Stimulated activated CD4-positive, alpha-beta T cell treated with anti-CD3 and anti-CD28 coated beads, Interleukin-12 subunit alpha, Interleukin-12 subunit beta, amount 100 ng/mL, for 48 hours (primary cell): ENCODE measurements around the gene OBSL1.

Experiments
- DNase-seq, 3 donors: peaks; one replicate each; pipeline ENCODE4 v3.0.0-alpha.2; 2020; ENCODE audit warnings: low read depth in 2 of 3, low spot score in 1 of 3

The OBSL1 gene

DNA sequence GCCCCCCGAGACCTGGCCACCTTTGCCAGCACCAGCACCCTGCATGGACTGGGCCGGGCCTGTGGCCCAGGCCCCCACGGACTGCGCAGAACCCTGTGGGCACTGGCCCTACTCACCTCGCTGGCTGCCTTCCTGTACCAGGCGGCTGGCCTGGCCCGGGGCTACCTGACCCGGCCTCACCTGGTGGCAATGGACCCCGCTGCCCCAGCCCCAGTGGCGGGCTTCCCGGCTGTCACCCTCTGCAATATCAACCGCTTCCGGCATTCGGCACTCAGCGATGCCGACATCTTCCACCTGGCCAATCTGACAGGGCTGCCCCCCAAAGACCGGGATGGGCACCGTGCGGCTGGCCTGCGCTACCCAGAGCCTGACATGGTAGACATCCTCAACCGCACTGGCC is 56.5 kb downstream of the OBSL1 start:
- no peak for DNase-seq

DNA sequence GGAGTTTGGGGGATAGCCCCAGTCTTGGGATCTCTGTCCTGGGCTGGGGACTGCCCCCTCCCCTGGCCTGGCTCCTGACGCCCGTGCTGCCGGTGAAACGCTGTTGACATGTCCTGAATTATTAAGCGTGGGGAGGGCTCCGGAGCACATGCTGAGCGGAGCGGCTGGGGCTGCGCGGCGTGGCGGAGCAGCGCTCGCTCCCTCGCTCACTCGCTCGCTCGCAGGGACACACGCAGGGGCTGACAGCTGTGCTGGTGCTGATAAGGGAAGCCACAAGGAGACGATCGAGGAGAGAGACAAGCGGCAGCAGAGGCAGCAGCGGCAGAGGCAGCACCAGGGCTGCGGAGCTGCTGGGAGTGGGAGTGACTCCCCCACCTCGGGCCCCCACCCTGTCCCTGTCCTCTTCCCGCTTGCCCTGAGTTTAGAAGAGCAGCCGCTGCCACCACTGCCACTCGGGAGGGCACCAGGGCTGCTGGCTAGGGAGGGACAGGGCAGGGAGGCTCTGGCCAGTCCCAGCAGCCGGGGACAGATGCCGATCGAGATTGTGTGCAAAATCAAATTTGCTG is 57.1 kb downstream of the OBSL1 start, which contains the start of gene ASIC4:
Gene ASIC4, plus strand, starts transcription at position 287 of the 566 bp plus-strand sequence. Its CDS starts 243 bp downstream, at position 530.
- no peak for DNase-seq

- DNase-seq: no peak
These were observed 57.6 kb downstream of the OBSL1 start for GRCh38 chr2:219513787-219514186.

DNA sequence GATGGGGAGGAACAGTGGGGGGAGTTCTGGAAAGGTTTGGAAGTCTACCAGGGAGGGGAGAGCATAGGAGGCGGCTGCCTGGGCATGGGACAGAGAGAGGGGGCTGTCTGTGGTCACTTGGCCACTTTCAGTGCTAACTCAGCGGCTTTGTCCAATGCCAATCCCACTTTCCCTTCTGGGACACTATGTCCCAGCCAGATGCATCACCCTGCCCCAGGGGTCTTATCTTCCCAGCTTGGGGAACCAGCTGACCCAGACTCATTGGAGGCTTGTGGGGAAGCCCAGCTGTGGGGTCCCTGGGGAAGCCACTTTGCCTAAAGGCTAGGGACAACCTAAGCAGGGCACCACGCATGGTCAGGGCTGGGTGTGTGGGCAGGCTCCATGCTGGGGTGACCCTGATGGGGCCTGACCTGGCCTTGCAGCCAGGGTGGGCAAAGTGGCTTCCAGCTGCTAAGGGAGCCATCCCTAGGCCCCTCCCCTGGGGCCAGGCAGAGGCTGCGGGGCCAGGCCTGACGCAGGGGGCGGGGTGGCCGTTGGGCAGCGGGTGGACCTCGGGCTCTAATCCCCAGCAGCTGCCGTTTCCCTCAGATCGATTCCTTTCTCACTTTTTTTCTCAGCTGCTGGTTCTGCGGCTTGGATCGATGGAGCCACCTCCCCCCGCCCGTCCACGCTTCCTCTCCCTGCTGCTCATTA is 58.7 kb downstream of the OBSL1 start:
- DNase-seq: no peak

- DNase-seq: no peak
These were observed 59.6 kb downstream of the OBSL1 start for GRCh38 chr2:219511547-219512325.

GRCh38 chr2:219510512-219511135 is 60.7 kb downstream of the OBSL1 start:
- DNase-seq: no peak

DNA sequence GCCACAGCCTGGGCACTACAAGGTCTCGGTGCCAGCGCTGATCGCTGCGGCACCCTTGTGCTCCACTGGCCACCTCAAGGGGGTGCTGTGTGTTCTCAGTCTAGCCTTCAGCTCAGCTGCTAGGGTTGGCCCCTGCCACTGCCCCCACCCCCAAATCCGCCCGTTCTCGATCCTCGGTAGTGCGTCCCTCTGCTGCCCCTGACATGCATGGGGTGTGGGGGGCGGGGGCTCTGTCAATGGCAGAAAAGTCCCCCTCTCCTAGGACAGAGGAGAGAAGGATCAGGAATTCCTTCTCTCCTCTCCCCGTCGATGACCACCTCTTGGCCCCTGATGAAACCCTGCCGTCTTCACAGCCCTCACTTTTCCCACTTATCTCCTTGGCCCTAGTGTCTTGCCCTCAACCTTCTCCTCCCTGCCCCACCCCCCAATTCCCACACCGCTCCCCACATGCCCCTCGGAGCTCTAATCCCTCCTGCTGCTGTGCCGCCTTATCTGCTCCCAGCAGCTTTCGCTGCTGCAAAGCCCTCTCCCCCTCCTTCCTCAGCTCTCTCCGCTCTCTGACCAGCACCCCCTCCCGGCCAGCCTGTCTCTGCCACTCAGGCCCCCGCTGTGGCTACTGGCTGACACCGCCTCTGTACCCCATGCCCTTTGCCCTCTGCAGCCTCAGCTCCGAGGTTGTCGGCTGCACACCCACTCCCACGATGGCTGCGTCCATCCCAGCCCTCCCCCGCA is 61.4 kb downstream of the OBSL1 start:
- DNase-seq: peak; percentile 21 to 35 (median 28)

- no peak for DNase-seq
These were observed 62.2 kb downstream of the OBSL1 start for GRCh38 chr2:219508971-219509779.

GRCh38 chr2:219508444-219508734 is 63.0 kb downstream of the OBSL1 start:
- DNase-seq: no peak

- DNase-seq: no peak
These were observed 63.5 kb downstream of the OBSL1 start for GRCh38 chr2:219507581-219508443.

GRCh38 chr2:219506802-219507526 is 64.4 kb downstream of the OBSL1 start:
- DNase-seq: no peak

GRCh38 chr2:219506153-219506801 is 65.1 kb downstream of the OBSL1 start:
- DNase-seq: no peak

DNA sequence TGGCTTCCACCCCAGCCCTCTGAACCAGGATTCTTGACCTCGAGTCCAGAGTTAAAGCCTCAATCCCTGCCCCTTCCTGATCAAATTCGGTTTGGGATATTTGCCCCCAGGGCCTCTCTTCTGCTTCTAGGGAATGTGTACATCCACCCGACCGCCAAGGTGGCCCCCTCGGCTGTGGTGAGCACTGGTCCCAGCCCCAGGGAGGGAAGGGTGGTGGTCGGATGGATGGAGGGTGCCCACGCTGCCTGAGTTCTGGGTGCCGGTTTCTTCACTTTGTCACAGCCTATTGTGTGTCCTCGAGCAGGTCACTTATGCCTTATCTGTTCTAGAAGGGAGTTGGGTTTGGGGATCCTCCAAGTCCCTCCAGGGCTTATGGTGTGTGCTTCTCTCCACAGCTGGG is 65.8 kb downstream of the OBSL1 start:
- DNase-seq: no peak

DNA sequence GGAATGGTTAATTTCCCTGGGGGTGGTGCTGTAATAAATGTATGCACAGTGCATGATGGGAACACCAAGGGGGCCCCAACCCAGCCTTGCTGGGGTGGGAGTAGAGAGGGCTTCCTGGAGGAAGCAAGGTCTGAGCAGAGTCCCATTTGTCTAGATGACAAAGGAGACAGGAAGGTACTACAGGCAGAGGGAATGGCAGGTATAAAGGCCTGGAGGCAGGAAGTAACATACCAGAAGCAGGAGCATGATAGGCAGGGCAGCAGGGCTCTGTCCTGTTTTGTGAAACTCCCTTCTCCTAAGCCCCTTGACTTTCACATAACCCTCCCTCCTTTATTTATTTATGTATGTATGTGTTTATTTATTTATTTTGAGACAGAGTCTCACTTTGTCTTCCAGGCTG is 68.7 kb downstream of the OBSL1 start:
- DNase-seq: no peak

DNA sequence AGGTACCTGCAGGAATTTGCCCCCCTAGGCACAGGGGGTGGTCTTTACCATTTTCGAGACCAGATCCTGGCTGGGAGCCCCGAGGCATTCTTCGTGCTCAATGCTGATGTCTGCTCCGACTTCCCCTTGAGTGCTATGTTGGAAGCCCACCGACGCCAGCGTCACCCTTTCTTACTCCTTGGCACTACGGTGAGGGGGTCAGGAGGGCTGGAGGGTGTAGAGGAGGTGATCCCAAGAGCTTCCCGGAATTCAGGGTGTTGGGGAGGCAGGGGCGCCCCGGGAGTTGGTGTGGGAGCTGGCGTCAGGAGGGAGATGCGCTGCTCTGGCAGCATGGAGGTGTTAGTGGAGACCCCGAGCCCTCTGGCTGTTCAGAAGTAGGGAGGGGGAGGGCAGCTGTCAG is 69.5 kb downstream of the OBSL1 start:
- no peak for DNase-seq
